DND-41 (cell line): ENCODE results near the gene IL17RB.

Source experiments
- EZH2 ChIP-seq: IDR thresholded peaks from 3 replicates; pipeline ENCODE4 v1.6.1; 2012; ENCODE audit warnings: borderline replicate concordance, low read depth, mild to moderate bottlenecking, moderate library complexity, low read length, inconsistent platforms; ENCODE audit not compliant: severe bottlenecking
- TF ChIP-seq, protein P1 (sequence below): IDR thresholded peaks from 2 replicates; pipeline ENCODE4 v1.5.1; 2012; ENCODE audit warnings: borderline replicate concordance, low read length, moderate library complexity, mild to moderate bottlenecking; ENCODE audit not compliant: poor library complexity, severe bottlenecking; ENCODE audit errors: extremely low read depth

DNA sequence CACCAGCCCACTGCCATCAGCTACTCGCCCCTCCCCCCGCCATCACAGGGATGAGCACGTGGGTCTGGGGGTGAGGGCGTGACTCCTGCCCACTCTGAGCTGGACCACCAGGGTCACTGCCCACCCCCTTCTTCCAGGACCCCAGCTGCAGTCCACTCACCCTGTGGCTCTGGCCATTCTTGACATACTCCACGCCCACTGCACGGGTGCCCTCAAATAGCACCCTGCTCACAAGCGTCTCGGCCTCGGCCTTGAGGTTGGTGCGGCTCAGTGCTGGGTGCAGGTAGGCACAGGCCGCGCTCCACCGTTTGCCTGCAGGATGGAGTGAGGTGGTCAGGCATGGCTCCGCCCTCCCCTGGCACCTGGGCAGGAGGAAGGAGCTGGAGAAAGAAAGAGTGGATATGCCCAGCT lies 24.0 kb upstream of the IL17RB start:
- TF ChIP-seq EZH2: no peak
- TF ChIP-seq, protein P1, sequence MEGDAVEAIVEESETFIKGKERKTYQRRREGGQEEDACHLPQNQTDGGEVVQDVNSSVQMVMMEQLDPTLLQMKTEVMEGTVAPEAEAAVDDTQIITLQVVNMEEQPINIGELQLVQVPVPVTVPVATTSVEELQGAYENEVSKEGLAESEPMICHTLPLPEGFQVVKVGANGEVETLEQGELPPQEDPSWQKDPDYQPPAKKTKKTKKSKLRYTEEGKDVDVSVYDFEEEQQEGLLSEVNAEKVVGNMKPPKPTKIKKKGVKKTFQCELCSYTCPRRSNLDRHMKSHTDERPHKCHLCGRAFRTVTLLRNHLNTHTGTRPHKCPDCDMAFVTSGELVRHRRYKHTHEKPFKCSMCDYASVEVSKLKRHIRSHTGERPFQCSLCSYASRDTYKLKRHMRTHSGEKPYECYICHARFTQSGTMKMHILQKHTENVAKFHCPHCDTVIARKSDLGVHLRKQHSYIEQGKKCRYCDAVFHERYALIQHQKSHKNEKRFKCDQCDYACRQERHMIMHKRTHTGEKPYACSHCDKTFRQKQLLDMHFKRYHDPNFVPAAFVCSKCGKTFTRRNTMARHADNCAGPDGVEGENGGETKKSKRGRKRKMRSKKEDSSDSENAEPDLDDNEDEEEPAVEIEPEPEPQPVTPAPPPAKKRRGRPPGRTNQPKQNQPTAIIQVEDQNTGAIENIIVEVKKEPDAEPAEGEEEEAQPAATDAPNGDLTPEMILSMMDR: no peak
